Measurements from ENCODE around the gene TMEM185B. TPM values are rescaled to one million over a fixed set of nuclear protein-coding genes. Genes with fewer than 3 reads are reported as not detected.

The TMEM185B gene
- total and polyA plus RNA-seq, 4 donors = 1.8 to 8.5 (median 6.8) TPM

- TF ChIP-seq REST (IDR thresholded peaks at IDR 0.05) = no peak
- no peak for TF ChIP-seq SP1 (IDR thresholded peaks at IDR 0.05)
- TF ChIP-seq EGR1 (IDR thresholded peaks at IDR 0.05; ENCODE audit: low read depth in 2 of 2) = no peak
- no peak for TF ChIP-seq FOXA1 (IDR thresholded peaks at IDR 0.05)
- TF ChIP-seq RXRA (IDR thresholded peaks at IDR 0.05) = no peak
- no peak for TF ChIP-seq TAF1 (conservative IDR thresholded peaks at IDR 0.05)
Observed at GRCh38 chr2:120241684-120242083, 18.5 kb upstream of the TMEM185B start (continued).

DNA sequence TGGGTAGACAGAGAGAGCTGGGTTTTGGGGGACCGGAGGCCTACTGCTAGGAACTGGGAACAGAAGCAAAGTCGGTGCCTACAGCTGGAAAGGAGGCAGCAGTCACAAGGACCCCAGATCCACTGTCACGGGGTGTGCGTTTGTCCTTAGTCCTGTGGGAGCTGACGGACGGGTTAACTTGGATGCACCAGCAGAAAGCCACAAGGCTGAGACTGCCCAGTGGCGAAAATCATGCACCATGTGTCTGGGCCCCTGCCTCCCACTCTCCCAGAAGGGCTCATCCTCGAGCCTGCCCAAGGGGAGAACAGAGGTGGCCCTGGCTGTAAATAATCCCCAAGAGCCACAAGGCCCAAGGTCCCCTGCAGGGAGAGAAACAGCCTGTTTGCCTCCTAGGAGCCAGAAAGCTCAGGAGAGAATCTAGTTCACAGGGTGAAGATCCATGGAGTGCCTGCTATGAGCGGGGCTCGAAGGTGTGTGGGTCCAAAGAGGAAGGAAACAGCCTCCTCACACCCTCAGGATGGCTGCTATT, 17.8 kb upstream of the TMEM185B start:
- Histone ChIP-seq H3K27me3 (ENCODE audit: control insufficient read depth in 4 of 4, insufficient read depth in 4 of 4, low read length in 3 of 4) (no peaks in the 10 kb centered on the region), H3K9ac (ENCODE audit: low read depth in 1 of 2, low read length in 2 of 2) (peak overlapping the region in 1 of 2 donors; percentile 20), H3K4me3 (ENCODE audit: low read depth in 1 of 3, low read length in 3 of 3) (no peak overlapping the region), H3K9me3 (ENCODE audit: control insufficient read depth in 4 of 4, low read length in 3 of 4) (no peaks in the 10 kb centered on the region), H3K27ac (ENCODE audit: low read depth in 1 of 2, low read length in 2 of 2) (no peak overlapping the region), H3K4me1 (ENCODE audit: control insufficient read depth in 4 of 4, insufficient read depth in 4 of 4, low read length in 3 of 4) (no peaks in the 10 kb centered on the region), H3K36me3 (ENCODE audit: control insufficient read depth in 4 of 4, insufficient read depth in 3 of 4, low read depth in 1 of 4, low read length in 3 of 4) (no peaks in the 10 kb centered on the region)
- DNase-seq (ENCODE audit: low spot score) = no peak
- WGBS = 92% methylated on average over 10 of the region's 10 CpGs
- TF ChIP-seq HNF4A (conservative IDR thresholded peaks at IDR 0.05) (no peak), ATF3 (IDR thresholded peaks at IDR 0.05) (no peak), RAD21 (IDR thresholded peaks at IDR 0.05) (no peak), TAF1 (conservative IDR thresholded peaks at IDR 0.05) (no peak), YY1 (IDR thresholded peaks at IDR 0.05) (no peak), MAX (IDR thresholded peaks at IDR 0.05) (no peak), NR2F2 (IDR thresholded peaks at IDR 0.05) (no peak), RXRA (IDR thresholded peaks at IDR 0.05) (no peak), SP1 (IDR thresholded peaks at IDR 0.05) (no peak), FOXA1 (IDR thresholded peaks at IDR 0.05) (no peak), HNF4G (IDR thresholded peaks at IDR 0.05) (no peak), GABPA (IDR thresholded peaks at IDR 0.05 in 1 of 2, conservative IDR thresholded peaks at IDR 0.05 in 1 of 2) (no peak)
- TF ChIP-seq, protein P1, sequence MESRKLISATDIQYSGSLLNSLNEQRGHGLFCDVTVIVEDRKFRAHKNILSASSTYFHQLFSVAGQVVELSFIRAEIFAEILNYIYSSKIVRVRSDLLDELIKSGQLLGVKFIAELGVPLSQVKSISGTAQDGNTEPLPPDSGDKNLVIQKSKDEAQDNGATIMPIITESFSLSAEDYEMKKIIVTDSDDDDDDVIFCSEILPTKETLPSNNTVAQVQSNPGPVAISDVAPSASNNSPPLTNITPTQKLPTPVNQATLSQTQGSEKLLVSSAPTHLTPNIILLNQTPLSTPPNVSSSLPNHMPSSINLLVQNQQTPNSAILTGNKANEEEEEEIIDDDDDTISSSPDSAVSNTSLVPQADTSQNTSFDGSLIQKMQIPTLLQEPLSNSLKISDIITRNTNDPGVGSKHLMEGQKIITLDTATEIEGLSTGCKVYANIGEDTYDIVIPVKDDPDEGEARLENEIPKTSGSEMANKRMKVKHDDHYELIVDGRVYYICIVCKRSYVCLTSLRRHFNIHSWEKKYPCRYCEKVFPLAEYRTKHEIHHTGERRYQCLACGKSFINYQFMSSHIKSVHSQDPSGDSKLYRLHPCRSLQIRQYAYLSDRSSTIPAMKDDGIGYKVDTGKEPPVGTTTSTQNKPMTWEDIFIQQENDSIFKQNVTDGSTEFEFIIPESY (IDR thresholded peaks at IDR 0.05) = no peak

All from liver (tissue), 9 donors.